ENCODE results near the gene RHBDF2. TPM values are rescaled to one million over a fixed set of nuclear protein-coding genes. Genes with fewer than 3 reads are reported as not detected.

The RHBDF2 gene
- total and polyA plus RNA-seq, 4 donors, result 20.1 to 116 (median 39.6) TPM

- DNase-seq (no peak), ATAC-seq (ENCODE audit: insufficient read depth, low FRiP score) (no peak)
- no peak overlapping the region for H3K4me3 ChIP-seq
- peaks cover 0 to 24% (median 7%) of the 10 kb centered on the region in 5 donors for H3K4me1 ChIP-seq (ENCODE audit: control insufficient read depth in 5 of 5, insufficient read depth in 5 of 5, low read length in 5 of 5)
- H3K36me3 ChIP-seq (ENCODE audit: control insufficient read depth in 4 of 4, insufficient read depth in 4 of 4, low read length in 4 of 4), result peaks cover 0 to 4% (median 0%) of the 10 kb centered on the region in 4 donors
- 95 to 98% methylated on average over 6 of the region's 6 CpGs for WGBS, 2 donors
- no peak for TF ChIP-seq CTCF (IDR thresholded peaks at IDR 0.05; ENCODE audit: control extremely low read depth, extremely low read depth)
- no peaks in the 10 kb centered on the region for H3K9me3 ChIP-seq (ENCODE audit: control insufficient read depth in 4 of 4, insufficient read depth in 3 of 4, low read length in 3 of 4)
- no peaks in the 10 kb centered on the region for H3K27me3 ChIP-seq (ENCODE audit: control insufficient read depth in 3 of 3, insufficient read depth in 3 of 3, low read length in 2 of 3)
- H3K9ac ChIP-seq (ENCODE audit: insufficient read depth in 1 of 2, low read length in 2 of 2), result no peak overlapping the region
- H3K27ac ChIP-seq (ENCODE audit: low read depth in 1 of 2, low read length in 1 of 2), result no peak overlapping the region
These were observed 52.1 kb downstream of the RHBDF2 start for GRCh38 chr17:76449126-76449525.

DNA sequence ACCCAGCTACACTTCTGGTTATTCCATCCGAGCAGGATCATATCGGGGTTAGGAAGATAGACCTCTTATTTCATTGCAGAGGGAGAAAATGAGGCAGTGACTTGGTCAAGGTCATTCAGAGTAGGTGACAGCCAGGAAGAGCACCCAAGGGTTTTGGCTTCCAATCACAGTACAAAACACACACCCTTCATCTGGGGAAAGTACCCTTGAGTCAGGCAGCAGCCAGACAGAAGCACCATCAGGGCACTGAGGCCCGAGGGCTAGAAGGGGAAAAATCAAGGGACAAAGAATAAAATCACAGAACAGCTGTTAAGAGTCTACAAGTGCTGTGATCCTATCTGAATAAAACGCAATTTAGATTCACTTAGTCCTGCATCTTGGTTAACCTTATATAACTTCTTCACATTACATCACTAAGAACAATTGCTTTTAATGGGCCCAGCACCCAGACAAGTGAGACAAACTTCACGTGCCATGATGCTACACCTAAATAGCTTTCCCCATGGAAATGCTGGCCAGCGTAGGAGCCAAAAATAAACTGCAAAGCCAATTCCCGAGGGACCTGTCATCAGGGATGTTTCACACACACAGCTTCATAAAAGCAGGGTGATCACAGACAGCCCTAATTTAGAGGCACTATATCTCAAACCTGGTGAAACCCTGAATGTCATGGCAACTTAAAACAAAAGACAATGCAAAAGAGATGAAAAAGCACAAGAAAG, 53.1 kb downstream of the RHBDF2 start:
- TF ChIP-seq CTCF (IDR thresholded peaks at IDR 0.05; ENCODE audit: control extremely low read depth, extremely low read depth), result no peak
- WGBS, 2 donors, result 86 to 92% methylated on average over 7 of the region's 7 CpGs
- H3K27ac ChIP-seq (ENCODE audit: low read depth in 1 of 2, low read length in 1 of 2), result peak overlapping the region in 1 of 2 donors; percentile 84
- peaks cover 0 to 4% (median 0%) of the 10 kb centered on the region in 4 donors for H3K36me3 ChIP-seq (ENCODE audit: control insufficient read depth in 4 of 4, insufficient read depth in 4 of 4, low read length in 4 of 4)
- H3K9me3 ChIP-seq (ENCODE audit: control insufficient read depth in 4 of 4, insufficient read depth in 3 of 4, low read length in 3 of 4), result no peaks in the 10 kb centered on the region
- no peak overlapping the region for H3K4me3 ChIP-seq
- H3K27me3 ChIP-seq (ENCODE audit: control insufficient read depth in 3 of 3, insufficient read depth in 3 of 3, low read length in 2 of 3), result no peaks in the 10 kb centered on the region
- ATAC-seq (ENCODE audit: insufficient read depth, low FRiP score) (no peak), DNase-seq (no peak)
- H3K4me1 ChIP-seq (ENCODE audit: control insufficient read depth in 5 of 5, insufficient read depth in 5 of 5, low read length in 5 of 5), result peaks cover 0 to 24% (median 7%) of the 10 kb centered on the region in 5 donors
- no peak overlapping the region for H3K9ac ChIP-seq (ENCODE audit: insufficient read depth in 1 of 2, low read length in 2 of 2)

GRCh38 chr17:76446449-76447231, 54.6 kb downstream of the RHBDF2 start:
- WGBS, 2 donors, result 52 to 62% methylated on average over 9 of the region's 9 CpGs
- no peak for TF ChIP-seq CTCF (IDR thresholded peaks at IDR 0.05; ENCODE audit: control extremely low read depth, extremely low read depth)
- DNase-seq, result no peak
- Histone ChIP-seq H3K27ac (ENCODE audit: low read depth in 1 of 2, low read length in 1 of 2) (peak overlapping the region; percentile 13 to 84), H3K36me3 (ENCODE audit: control insufficient read depth in 4 of 4, insufficient read depth in 4 of 4, low read length in 4 of 4) (peaks cover 0 to 4% (median 0%) of the 10 kb centered on the region in 4 donors), H3K4me1 (ENCODE audit: control insufficient read depth in 5 of 5, insufficient read depth in 5 of 5, low read length in 5 of 5) (peaks cover 0 to 24% (median 11%) of the 10 kb centered on the region in 5 donors), H3K9ac (ENCODE audit: insufficient read depth in 1 of 2, low read length in 2 of 2) (no peak overlapping the region), H3K4me3 (no peak overlapping the region), H3K9me3 (ENCODE audit: control insufficient read depth in 4 of 4, insufficient read depth in 3 of 4, low read length in 3 of 4) (no peaks in the 10 kb centered on the region), H3K27me3 (ENCODE audit: control insufficient read depth in 3 of 3, insufficient read depth in 3 of 3, low read length in 2 of 3) (no peaks in the 10 kb centered on the region)
- peak; percentile 63 for ATAC-seq (ENCODE audit: insufficient read depth, low FRiP score)

Measured in lung (tissue), 12 donors.